ENCODE measurements around the gene TFAP2B.

TFAP2B gene

DNA sequence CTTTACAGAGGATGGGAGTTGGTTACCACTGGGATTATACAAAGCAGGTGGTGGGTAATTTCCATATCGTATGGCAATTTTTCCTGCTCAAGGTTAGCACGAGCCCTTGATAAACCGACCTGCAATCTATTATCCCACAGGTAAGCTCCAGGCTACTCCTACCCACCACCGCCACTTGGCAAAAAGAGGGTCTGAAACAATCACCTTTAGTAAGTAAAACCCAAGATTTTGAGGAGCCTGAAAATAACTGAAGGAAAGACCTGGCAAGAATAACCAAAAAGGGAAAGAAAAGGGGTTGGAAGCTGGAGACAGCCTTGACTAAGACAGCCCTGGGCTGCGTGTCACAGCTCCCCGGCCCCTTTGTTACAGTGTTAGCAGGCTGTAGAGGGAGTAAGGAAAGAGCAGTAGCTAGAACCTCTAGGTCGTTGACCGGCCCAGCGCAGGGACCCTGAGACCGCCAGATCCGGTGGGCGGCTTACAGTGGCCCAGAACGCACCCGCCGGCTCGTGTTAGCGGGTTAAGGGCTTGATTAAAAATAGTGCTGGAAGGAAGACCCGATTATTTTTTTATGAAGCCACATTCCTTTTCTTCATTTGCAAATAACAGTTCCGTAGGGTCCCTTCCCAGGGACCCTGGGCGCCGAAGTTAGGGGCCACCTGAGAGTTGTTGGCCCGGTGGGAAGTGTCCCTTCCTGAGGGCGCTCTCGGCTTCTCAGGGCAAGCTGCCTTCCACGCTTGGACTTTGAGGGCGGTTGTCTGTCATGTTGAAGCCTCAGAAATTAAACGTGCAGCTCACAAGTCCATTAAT lies 30.5 kb downstream of the TFAP2B start:
- DNase-seq, result no peak

DNA sequence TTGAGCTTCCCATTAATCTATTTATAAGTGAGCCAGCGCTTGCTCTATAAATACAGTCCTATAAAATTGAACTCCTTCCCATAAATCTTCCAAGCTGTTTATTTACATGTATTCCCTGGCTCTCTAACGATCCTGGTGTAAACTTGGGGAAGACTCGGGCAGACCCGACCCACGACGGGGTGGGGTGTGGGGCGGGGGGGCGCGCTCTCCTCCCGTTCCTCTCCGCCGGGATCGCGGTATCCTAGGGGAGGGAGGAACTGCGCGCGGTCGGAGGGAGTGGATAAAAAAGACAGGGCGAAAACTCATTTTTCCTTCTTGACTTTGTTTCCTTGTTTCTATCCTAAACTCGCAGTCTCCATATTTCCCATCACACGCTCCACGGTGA lies 31.1 kb downstream of the TFAP2B start:
- no peak for DNase-seq

DNA sequence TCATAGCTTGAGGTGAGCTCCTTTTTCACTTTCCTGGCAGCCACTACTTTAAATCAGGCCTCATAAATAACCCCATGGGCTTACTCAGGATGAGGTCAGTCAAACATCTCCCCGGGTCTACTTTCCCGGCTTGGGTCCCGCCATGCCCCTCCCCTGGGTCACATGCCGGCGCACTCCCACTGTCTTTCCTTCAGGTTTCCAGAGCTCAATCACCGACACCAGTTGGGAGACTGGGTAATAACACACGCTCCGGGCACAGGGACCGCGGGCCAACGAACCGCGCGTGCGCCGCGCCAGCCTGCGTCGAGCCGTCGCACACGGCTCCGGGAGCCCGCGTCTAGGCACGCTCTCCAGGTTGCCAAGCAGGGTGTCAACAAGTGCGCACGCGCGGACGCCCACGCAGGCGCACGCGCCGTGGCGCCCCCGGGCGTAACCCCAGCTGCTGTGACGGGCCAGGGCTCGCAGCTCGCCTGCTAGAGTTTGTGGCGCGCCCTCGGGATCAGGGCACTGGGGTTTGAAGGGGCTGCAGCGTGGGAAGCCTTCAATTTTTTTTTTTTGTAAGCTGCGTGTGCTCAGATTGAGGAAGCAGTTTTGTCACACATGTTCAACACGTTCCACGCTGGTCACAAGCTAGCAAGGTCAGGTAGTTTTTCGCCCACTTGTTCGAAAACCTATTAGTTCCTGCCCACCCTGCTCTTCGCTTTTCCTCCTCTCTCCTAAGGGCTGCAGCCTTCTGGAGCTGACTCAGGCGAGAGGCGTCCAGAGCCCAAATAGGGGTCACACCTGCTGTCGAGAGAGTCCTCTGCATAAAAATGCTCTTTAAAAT lies 31.8 kb downstream of the TFAP2B start:
- no peak for DNase-seq

DNA sequence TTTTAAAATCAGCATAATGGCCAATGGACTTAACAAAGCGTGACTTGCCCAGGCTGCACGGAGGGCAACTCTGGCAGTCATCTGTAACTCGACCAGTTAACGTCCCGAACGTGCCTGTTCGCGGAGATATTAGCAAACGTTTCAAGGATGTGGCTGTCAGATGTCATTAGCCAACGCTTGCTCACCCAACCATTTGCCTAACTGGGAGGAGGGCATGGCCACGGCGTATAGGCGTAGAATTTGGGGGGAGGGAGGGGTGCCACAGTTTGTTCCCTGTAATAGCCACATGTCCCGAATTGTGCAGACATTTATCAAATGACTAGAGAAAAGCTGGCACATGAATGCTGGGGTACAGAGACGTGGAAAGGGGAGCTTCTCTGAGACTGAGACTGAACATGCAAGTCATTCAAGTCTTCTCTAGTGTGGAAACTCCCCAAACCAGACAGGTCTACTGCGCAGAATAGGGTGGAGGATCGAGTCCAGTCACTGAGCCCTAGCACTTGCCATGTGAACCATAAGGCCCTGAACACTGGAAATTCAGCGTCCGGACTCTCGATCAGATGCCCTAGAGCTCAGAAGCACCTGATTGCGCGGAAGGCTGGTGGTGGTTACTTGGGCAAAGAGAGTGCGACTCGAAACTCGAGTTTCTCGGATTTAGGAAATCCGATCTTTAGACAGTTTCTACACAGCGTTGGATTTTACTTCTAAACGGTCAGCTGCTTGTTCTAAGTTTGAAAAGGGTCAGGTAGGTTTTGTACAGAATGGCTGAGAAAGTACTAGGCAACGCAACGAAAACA lies 32.6 kb downstream of the TFAP2B start:
- DNase-seq, result no peak

DNA sequence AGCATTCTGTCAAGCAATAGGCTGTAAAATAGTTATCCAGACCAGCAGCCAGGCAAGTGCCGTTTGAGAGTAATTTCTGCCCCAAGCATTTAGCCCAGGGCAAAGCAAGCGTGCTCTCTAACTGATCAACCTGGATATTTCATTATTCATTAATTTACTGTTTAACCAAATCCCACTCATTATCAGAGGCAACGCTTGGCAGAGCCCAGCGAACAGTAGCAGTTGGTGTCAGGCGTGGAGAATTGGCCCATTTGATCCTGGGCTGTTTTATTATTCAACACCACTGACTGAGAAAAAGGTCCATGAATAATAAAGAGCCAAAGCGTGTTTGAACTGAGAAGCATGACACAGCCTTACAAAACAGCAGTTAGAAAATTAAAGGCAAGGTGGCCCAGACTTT lies 35.3 kb downstream of the TFAP2B start:
- no peak for DNase-seq

DNA sequence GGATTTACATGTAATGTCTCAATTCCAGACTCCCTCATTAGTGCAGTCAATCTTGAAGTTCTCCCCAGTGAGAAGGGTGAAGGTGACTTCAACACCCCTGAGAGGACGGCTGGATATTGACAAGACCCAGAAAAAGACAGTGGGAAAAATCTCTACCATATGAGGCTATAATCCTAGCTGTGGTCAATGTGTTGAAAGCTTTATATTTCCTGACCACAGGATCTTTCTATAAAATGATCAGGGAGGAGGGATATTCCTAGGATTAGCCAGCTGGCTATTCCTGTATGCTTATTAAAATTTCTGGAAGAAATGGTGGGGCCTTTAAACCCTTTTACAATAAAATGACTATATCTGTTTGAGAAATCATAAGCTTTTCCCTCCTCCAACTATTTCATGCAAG lies 43.0 kb downstream of the TFAP2B start:
- DNase-seq, result no peak

DNA sequence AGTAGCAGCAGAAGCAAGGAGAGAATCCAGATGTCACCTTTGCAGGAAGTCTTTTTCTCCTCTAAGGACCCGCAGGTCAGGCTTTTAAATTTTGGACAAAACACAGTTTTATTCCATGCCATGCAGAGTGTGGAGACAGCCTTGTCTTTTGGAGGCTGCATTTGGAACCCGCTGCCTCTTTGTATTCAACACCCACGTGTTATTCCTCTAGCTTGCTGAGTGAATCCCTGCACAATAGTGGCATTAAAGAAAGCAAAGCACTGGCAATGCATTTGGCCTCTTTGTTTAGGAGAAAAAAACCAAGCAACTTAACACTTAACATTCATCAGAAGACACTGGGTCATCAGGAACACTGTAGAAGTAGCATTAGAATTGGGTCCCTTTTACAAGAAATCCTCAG lies 43.5 kb downstream of the TFAP2B start:
- DNase-seq, result no peak

DNA sequence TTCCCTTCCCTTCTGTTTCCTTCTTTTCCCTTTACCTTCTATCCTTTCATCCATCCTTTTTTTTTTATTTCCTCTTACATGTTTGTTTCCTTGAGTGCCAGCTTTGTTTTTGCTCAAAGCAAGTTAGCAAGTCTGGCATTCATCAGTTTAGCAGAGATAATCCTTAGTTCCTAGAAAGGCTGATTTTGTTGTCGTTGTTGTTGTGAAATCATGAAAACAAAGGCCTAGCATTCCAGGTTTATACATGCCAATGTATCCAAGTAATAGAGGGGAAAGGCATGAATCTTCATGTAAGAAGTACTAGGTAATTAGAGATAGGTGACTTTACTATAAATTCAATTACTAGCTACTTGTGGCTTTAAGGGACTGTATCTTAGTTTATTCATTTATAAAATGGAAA lies 45.9 kb downstream of the TFAP2B start:
- DNase-seq, result no peak

DNA sequence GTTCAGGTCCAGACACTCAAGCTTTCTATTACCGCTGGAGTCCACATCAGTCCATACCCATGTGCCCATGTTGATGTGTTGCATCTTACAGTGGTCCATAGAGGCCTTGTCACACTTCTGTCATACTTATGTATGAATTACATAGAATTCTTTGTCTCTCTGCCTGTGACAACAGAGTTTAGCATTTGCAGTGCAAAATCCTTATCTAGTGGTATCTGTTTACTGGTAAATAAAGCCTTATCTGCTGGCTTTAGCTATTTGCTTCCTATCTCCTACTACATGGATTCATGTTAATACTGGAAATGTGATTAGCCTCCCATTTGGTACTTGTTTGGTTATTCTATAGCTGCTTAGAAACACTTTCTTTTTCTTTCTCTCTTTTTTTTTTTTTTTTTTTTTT lies 49.8 kb downstream of the TFAP2B start:
- no peak for DNase-seq

DNA sequence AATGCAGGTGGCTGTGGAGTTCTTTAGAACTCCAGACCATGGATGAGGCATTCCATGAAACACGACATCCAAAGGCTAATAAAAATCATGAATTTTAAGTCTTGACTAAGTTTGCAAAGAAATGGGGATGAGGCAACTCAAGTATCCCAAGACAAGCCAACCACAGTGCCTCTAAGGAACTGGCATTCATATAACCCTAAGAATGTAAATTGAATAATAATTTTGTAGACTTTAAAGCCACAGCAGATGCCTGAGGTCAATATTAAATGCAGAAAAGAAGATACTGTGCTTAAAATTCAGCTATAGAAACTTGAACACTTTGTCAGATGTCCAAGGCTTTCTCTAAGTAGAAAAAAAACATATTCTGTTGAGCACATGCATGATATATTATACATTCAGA lies 54.5 kb downstream of the TFAP2B start:
- DNase-seq, result no peak

DNA sequence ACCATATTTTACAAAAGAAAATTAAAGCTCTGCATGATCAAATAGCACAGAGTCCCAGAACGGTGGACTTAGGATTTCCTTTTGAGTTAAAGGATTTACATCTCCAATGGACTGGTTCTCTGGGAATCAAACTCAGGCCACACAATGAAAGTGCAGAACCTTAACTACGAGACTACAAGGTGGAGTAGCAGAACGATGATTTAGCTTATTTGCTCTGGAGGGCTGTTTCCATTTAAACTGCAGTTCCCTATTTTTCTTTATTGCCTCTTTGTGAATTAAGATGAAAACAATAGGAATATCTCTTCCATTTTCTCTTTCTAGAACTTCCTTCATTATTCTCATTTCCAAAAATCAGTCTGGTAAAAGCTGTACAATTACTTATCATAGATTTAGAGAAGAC lies 65.7 kb downstream of the TFAP2B start:
- no peak for DNase-seq

DNA sequence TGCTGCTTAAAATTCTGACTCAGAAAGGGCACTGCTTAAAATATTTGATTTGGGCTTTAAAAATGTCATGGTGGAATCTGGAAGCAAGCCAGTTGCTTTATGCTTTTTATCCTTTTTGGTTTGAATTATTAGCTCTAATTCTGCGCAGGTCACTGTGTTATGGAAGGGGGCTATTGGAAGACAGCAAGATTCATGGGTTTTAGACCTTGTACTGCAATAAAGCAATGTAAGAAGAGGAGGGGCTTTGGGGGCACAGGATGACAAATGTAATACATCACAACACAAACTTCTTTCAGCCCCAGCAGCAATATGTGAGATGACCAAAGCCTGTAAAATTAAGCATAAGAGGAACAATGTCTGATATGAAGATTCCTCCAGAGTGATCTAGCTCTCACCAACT lies 68.4 kb downstream of the TFAP2B start:
- no peak for DNase-seq

DNA sequence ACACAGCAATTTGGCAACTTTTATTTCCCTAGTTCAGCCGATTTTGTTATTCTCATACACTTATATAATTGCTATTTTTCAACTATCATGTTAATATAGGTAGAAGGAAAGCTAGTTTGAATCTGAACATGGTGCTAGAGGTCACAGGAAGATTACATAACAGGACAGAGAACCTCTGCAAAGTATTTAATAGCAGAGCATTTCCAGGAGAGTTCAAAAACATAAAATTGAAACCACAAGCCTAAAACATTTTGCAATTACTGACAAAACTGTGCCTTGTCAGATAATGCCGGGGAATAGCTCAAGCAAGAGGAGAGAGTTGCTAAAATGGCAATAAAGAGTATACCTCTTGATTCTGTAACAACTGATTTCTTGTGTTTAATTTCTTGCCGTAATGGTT lies 70.8 kb downstream of the TFAP2B start:
- DNase-seq, result no peak

DNA sequence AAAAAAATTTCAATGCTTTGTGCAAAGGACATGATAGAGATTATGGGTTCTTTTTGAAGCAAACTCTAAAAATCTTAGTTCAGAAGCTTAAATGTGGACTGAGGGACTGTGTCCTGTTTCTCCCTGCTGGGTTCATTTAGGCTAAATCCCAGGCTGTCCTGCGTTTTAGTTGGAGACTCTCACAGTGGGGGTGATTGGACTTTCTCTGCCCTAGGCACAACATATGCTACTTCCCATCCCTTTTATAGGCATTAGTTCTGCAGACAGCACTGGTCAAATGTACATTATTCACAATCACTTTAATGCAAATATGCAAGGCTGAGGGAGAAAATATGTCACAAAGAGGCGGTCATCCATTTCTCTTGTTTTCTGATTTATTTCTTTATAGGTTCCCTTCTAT lies 71.3 kb downstream of the TFAP2B start:
- DNase-seq, result no peak

DNA sequence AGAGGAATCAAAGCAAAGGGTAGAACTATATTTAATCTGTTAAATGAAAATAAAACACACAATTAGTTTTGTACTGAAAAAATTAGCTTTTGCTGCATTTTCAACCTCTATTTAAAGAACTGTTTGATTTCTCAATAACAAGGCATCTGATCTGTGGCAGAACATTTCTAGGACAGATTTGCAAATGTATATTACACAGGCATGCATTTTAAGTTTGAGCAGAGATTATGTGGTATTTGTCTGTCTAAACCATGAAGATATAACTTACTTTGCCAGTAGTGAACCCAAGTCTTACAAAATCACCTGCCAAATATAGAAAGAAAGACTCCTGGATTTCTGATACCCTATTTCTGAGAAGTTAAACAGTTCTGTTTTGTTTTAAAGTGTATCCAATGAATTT lies 71.9 kb downstream of the TFAP2B start:
- no peak for DNase-seq

DNA sequence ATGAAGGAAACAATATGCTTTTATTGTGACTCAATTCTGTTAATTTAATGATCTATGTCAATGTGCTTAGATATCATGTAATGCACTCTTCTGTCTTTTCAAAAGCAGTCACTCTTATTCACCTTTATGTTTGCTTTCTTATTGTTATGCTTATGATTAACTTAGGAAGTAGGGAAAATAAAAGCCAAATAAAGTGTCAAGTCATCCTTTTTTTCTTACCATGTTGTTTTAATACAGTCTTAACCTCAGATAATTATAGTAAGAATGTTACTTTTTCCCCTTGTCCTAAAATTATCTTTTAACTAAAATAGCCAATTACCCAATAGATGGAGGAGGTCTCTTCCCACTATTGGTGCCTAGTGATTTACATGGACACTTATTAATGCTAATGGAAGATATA lies 72.6 kb downstream of the TFAP2B start:
- DNase-seq, result no peak
